ENCODE results near the gene IGSF21. TPM values are rescaled to one million over a fixed set of nuclear protein-coding genes. Genes with fewer than 3 reads are reported as not detected.

IGSF21 gene
- total and polyA plus RNA-seq, 10 of the 15 experiments (the other 5 are each of a cell fraction or from before 2014, with no cell fraction given) = 0.03 to 0.49 TPM; not detected in 8

DNA sequence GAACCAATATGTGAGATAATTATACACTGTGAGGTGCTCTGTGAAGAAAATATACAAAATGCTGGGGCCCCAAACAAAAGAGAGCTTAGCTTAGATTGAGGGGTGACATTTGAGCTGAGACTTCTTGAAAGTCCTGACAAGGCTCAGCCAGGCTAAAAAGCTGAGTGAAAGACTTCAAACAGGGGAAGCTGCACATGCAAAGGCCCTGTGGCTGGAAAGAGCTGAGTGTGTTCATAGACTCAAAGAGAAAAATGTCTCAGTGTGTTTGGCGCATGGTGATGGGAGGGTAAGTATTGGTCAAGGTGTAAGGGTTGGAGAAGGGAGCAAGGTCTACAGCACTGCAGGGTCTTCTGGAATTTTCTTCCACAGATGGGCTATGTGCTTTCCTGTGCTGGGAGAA lies 245.9 kb downstream of the IGSF21 start:
- ChIA-PET RAD21 (ENCODE audit: unreplicated experiment) (no interaction called here), POLR2A (interaction anchor here (1.5 kb wide), 1 partner anchor 9 kb away, joined by 3 read pairs; no protein-coding TSS in a partner anchor), SMC1A (ENCODE audit: uncharacterized antibody, unreplicated experiment) (interaction anchor here (1.0 kb wide), 1 partner anchor 29 kb away, joined by 3 read pairs; no protein-coding TSS in a partner anchor), CTCF (no interaction called here)
- intact Hi-C loops (cut with micrococcal nuclease; ENCODE audit: unreplicated experiment) (no loop called here), in situ Hi-C loops (cut with MboI) (no loop called here)
- DNase-seq (ENCODE audit: low read depth, low spot score) = no peak
- H2AFZ ChIP-seq (ENCODE audit: control insufficient read depth, low read depth, low read length) = no peak overlapping the region
- FAIRE-seq = no peak
- peaks cover under 1% of the 10 kb centered on the region; the same call in 1 of the 2 replicates for H3K4me1 ChIP-seq (ENCODE audit: control insufficient read depth, insufficient read depth, low read length)
- H3K4me2 ChIP-seq (ENCODE audit: control insufficient read depth, insufficient read depth) = no peak overlapping the region
- no peaks in the 10 kb centered on the region for H3K36me3 ChIP-seq (ENCODE audit: control insufficient read depth in 2 of 2, insufficient read depth in 2 of 2, low read length in 1 of 2)
- no peak overlapping the region for H3K27ac ChIP-seq (ENCODE audit: control insufficient read depth, insufficient read depth)
- no peaks in the 10 kb centered on the region for H3K79me2 ChIP-seq (ENCODE audit: control insufficient read depth, insufficient read depth, low read length)
- no peaks in the 10 kb centered on the region for H3K27me3 ChIP-seq (replicated peaks in 1 of 2; ENCODE audit: control insufficient read depth in 2 of 2, insufficient read depth in 2 of 2, low read length in 1 of 2)
- no TSS peak for BruUV-seq (replicated peaks)
- no peaks in the 10 kb centered on the region for H4K20me1 ChIP-seq (ENCODE audit: control insufficient read depth, insufficient read depth)
- no peak overlapping the region for H3K4me3 ChIP-seq
- H3K9me3 ChIP-seq (replicated peaks; ENCODE audit: control insufficient read depth, insufficient read depth, low read length) = no peaks in the 10 kb centered on the region
- ATAC-seq = no peak
- WGBS (ENCODE audit: insufficient coverage, insufficient replicate concordance, low lambda C conversion rate, missing lambda C conversion rate) = 100% methylated on average over 1 of the region's 1 CpG
- no peak overlapping the region for H3K9ac ChIP-seq (ENCODE audit: control insufficient read depth, insufficient read depth, low read length)
- TF ChIP-seq, protein P1, sequence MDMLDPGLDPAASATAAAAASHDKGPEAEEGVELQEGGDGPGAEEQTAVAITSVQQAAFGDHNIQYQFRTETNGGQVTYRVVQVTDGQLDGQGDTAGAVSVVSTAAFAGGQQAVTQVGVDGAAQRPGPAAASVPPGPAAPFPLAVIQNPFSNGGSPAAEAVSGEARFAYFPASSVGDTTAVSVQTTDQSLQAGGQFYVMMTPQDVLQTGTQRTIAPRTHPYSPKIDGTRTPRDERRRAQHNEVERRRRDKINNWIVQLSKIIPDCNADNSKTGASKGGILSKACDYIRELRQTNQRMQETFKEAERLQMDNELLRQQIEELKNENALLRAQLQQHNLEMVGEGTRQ (IDR thresholded peaks at IDR 0.05; ENCODE audit: borderline replicate concordance, low read depth, low read length) = no peak
- TF ChIP-seq KLF5 (IDR thresholded peaks at IDR 0.05; ENCODE audit: partially characterized antibody) = no peak
- no peak for TF ChIP-seq NFIC (IDR thresholded peaks at IDR 0.05; ENCODE audit: low read depth, low read length)
- TF ChIP-seq YBX1 (IDR thresholded peaks at IDR 0.05) = no peak
- TF ChIP-seq CBFB (IDR thresholded peaks at IDR 0.05; ENCODE audit: low read depth) = no peak
- no peak for TF ChIP-seq IKZF2 (IDR thresholded peaks at IDR 0.05)
- TF ChIP-seq, protein P2, sequence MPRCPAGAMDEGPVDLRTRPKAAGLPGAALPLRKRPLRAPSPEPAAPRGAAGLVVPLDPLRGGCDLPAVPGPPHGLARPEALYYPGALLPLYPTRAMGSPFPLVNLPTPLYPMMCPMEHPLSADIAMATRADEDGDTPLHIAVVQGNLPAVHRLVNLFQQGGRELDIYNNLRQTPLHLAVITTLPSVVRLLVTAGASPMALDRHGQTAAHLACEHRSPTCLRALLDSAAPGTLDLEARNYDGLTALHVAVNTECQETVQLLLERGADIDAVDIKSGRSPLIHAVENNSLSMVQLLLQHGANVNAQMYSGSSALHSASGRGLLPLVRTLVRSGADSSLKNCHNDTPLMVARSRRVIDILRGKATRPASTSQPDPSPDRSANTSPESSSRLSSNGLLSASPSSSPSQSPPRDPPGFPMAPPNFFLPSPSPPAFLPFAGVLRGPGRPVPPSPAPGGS (IDR thresholded peaks at IDR 0.05; ENCODE audit: borderline replicate concordance, insufficient read depth, low read depth, low read length, poor library complexity, severe bottlenecking) = no peak
- TF ChIP-seq, protein P3, sequence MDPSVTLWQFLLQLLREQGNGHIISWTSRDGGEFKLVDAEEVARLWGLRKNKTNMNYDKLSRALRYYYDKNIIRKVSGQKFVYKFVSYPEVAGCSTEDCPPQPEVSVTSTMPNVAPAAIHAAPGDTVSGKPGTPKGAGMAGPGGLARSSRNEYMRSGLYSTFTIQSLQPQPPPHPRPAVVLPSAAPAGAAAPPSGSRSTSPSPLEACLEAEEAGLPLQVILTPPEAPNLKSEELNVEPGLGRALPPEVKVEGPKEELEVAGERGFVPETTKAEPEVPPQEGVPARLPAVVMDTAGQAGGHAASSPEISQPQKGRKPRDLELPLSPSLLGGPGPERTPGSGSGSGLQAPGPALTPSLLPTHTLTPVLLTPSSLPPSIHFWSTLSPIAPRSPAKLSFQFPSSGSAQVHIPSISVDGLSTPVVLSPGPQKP (IDR thresholded peaks at IDR 0.05; ENCODE audit: low read depth, low read length) = no peak
- no peak for TF ChIP-seq ESRRA (IDR thresholded peaks at IDR 0.05; ENCODE audit: low read length)
- no peak for TF ChIP-seq CHD2 (IDR thresholded peaks at IDR 0.05; ENCODE audit: borderline replicate concordance, low read depth, low read length)
- TF ChIP-seq SPI1 (IDR thresholded peaks at IDR 0.05; ENCODE audit: borderline replicate concordance, insufficient read depth, low read depth, low read length) = no peak
- TF ChIP-seq, protein P4, sequence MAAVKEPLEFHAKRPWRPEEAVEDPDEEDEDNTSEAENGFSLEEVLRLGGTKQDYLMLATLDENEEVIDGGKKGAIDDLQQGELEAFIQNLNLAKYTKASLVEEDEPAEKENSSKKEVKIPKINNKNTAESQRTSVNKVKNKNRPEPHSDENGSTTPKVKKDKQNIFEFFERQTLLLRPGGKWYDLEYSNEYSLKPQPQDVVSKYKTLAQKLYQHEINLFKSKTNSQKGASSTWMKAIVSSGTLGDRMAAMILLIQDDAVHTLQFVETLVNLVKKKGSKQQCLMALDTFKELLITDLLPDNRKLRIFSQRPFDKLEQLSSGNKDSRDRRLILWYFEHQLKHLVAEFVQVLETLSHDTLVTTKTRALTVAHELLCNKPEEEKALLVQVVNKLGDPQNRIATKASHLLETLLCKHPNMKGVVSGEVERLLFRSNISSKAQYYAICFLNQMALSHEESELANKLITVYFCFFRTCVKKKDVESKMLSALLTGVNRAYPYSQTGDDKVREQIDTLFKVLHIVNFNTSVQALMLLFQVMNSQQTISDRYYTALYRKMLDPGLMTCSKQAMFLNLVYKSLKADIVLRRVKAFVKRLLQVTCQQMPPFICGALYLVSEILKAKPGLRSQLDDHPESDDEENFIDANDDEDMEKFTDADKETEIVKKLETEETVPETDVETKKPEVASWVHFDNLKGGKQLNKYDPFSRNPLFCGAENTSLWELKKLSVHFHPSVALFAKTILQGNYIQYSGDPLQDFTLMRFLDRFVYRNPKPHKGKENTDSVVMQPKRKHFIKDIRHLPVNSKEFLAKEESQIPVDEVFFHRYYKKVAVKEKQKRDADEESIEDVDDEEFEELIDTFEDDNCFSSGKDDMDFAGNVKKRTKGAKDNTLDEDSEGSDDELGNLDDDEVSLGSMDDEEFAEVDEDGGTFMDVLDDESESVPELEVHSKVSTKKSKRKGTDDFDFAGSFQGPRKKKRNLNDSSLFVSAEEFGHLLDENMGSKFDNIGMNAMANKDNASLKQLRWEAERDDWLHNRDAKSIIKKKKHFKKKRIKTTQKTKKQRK (IDR thresholded peaks at IDR 0.05; ENCODE audit: low read depth, low read length) = no peak
- TF ChIP-seq WRNIP1 (IDR thresholded peaks at IDR 0.05; ENCODE audit: borderline replicate concordance, low read depth, low read length) = no peak
- no peak for TF ChIP-seq ATF3 (IDR thresholded peaks at IDR 0.05; ENCODE audit: borderline replicate concordance, extremely low read depth, low read depth, low read length)
- TF ChIP-seq, protein P5, sequence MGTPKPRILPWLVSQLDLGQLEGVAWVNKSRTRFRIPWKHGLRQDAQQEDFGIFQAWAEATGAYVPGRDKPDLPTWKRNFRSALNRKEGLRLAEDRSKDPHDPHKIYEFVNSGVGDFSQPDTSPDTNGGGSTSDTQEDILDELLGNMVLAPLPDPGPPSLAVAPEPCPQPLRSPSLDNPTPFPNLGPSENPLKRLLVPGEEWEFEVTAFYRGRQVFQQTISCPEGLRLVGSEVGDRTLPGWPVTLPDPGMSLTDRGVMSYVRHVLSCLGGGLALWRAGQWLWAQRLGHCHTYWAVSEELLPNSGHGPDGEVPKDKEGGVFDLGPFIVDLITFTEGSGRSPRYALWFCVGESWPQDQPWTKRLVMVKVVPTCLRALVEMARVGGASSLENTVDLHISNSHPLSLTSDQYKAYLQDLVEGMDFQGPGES (IDR thresholded peaks at IDR 0.05) = no peak
- TF ChIP-seq CHD1 (IDR thresholded peaks at IDR 0.05; ENCODE audit: low read depth, low read length) = no peak
- no peak for TF ChIP-seq SIN3A (IDR thresholded peaks at IDR 0.05; ENCODE audit: low read depth, low read length)

All from GM12878 (cell line).